HepG2 (cell line): ENCODE results near the gene PBX2. TPM values are rescaled to one million over a fixed set of nuclear protein-coding genes. Genes with fewer than 3 reads are reported as not detected.

Source experiments
- CC2D1A ChIP-seq: sonication (generic); formaldehyde crosslinking; IDR thresholded peaks from 2 replicates; pipeline ENCODE4 v1.8.1; 2023; ENCODE audit warnings: mild to moderate bottlenecking, missing genetic modification reagents
- DNMT3B ChIP-seq: conservative IDR thresholded peaks from 2 replicates; pipeline ENCODE4 v1.6.1; 2016; ENCODE audit warnings: missing biosample characterization, control low read depth
- HMGA1 ChIP-seq: sonication (generic); formaldehyde crosslinking; conservative IDR thresholded peaks from 2 replicates; pipeline ENCODE4 v1.4.0; 2020; ENCODE audit warnings: missing genetic modification reagents
- IKZF4 ChIP-seq: sonication (generic); formaldehyde crosslinking; IDR thresholded peaks from 2 replicates; pipeline ENCODE4 v1.5.1; 2020; ENCODE audit warnings: borderline replicate concordance, mild to moderate bottlenecking, low read depth, missing genetic modification reagents; ENCODE audit errors: not compliant biosample characterization
- PLRG1 ChIP-seq: fragments of 450-650 bp; conservative IDR thresholded peaks from 2 replicates; pipeline ENCODE4 v1.6.1; 2016
- SALL1 ChIP-seq: sonication (generic); formaldehyde crosslinking; IDR thresholded peaks from 2 replicates; pipeline ENCODE4 v1.8.0; 2022; ENCODE audit warnings: mild to moderate bottlenecking, missing genetic modification reagents
- STAG1 ChIP-seq: sonication (generic); formaldehyde crosslinking; IDR thresholded peaks from 2 replicates; pipeline ENCODE4 v1.4.0; 2020; ENCODE audit warnings: missing genetic modification reagents
- TCF12 ChIP-seq, 2 experiments: fragments of 450-650 bp in 1 of 2; sonication (generic) in 1 of 2; formaldehyde crosslinking in 1 of 2; IDR thresholded peaks; 2 replicates each; pipeline versions ENCODE4 v1.6.1 to v1.8.0; 2017 to 2022; ENCODE audit warnings: antibody characterized with exemption in 1 of 2, mild to moderate bottlenecking in 1 of 2, missing genetic modification reagents in 1 of 2, moderate library complexity in 1 of 2
- U2AF2 ChIP-seq: fragments of 200-400 bp; formaldehyde crosslinking; IDR thresholded peaks from 2 replicates; pipeline ENCODE4 v1.6.1; 2017; ENCODE audit warnings: low read depth, mild to moderate bottlenecking, low read length
- XBP1 ChIP-seq: sonication (generic); formaldehyde crosslinking; IDR thresholded peaks from 2 replicates; pipeline ENCODE4 v1.5.0; 2020; ENCODE audit warnings: missing genetic modification reagents
- ZBTB3 ChIP-seq: sonication (generic); formaldehyde crosslinking; IDR thresholded peaks from 2 replicates; pipeline ENCODE4 v1.4.0; 2020; ENCODE audit warnings: low read depth, mild to moderate bottlenecking, moderate library complexity, missing genetic modification reagents, borderline replicate concordance
- ZNF451 ChIP-seq: sonication (generic); formaldehyde crosslinking; IDR thresholded peaks from 2 replicates; pipeline ENCODE4 v1.5.0; 2020; ENCODE audit warnings: mild to moderate bottlenecking, missing genetic modification reagents
- ZNF460 ChIP-seq: sonication (generic); formaldehyde crosslinking; IDR thresholded peaks from 2 replicates; pipeline ENCODE4 v1.5.1; 2020; ENCODE audit warnings: missing genetic modification reagents, mild to moderate bottlenecking, borderline replicate concordance
- ZNF782 ChIP-seq: sonication (generic); formaldehyde crosslinking; IDR thresholded peaks from 2 replicates; pipeline ENCODE4 v1.4.0; 2020; ENCODE audit warnings: missing genetic modification reagents, mild to moderate bottlenecking, borderline replicate concordance
- polyA plus RNA-seq, 8 experiments: library from polyadenylated mRNA; depleted of rRNA in 3 of 8; stranded (reverse) in 7 of 8; unstranded in 1 of 8; fragments of >200 nt; fragmentation: Illumina TruSeq in 4 of 8; extraction: Trizol in 4 of 8; gene quantifications; 2 replicates each; pipeline versions ENCODE4 v1.2.1 to v1.2.3, GENCODE V29; 2011 to 2016; ENCODE audit warnings: low read depth in 4 of 8, missing spikeins in 1 of 8, mixed read lengths in 1 of 8; ENCODE audit not compliant: insufficient read depth in 1 of 8
- total RNA-seq, 5 experiments: library from RNA; depleted of rRNA; stranded (reverse); fragments of >200 nt; fragmentation: Illumina TruSeq; extraction: Trizol; gene quantifications; 2 replicates each; pipeline ENCODE4 v1.2.3, GENCODE V29; 2016; ENCODE audit warnings: low read depth in 1 of 5
- TF ChIP-seq, protein P1 (sequence below): IDR thresholded peaks from 2 replicates; pipeline ENCODE4 v1.6.1; 2016; ENCODE audit warnings: missing compliant biosample characterization, missing genetic modification reagents, borderline replicate concordance
- TF ChIP-seq, protein P2 (sequence below): sonication (generic); formaldehyde crosslinking; IDR thresholded peaks from 2 replicates; pipeline ENCODE4 v1.5.0; 2020; ENCODE audit warnings: mild to moderate bottlenecking, missing genetic modification reagents
- TF ChIP-seq, protein P3 (sequence below): sonication (generic); formaldehyde crosslinking; IDR thresholded peaks from 2 replicates; pipeline ENCODE4 v1.8.1; 2023; ENCODE audit warnings: mild to moderate bottlenecking, missing genetic modification reagents, borderline replicate concordance
- TF ChIP-seq, protein P4 (sequence below): sonication (generic); formaldehyde crosslinking; conservative IDR thresholded peaks from 2 replicates; pipeline ENCODE4 v1.8.0; 2022; ENCODE audit warnings: low read depth, missing genetic modification reagents
- TF ChIP-seq, protein P5 (sequence below): sonication (generic); formaldehyde crosslinking; IDR thresholded peaks from 2 replicates; pipeline ENCODE4 v1.9.0; 2021; ENCODE audit warnings: missing genetic modification reagents, borderline replicate concordance

The PBX2 gene
- total and polyA plus RNA-seq, 2 of the 13 experiments (the other 11 are each of a cell fraction or from before 2014, with no cell fraction given), result 42.3 to 77.8 TPM

DNA sequence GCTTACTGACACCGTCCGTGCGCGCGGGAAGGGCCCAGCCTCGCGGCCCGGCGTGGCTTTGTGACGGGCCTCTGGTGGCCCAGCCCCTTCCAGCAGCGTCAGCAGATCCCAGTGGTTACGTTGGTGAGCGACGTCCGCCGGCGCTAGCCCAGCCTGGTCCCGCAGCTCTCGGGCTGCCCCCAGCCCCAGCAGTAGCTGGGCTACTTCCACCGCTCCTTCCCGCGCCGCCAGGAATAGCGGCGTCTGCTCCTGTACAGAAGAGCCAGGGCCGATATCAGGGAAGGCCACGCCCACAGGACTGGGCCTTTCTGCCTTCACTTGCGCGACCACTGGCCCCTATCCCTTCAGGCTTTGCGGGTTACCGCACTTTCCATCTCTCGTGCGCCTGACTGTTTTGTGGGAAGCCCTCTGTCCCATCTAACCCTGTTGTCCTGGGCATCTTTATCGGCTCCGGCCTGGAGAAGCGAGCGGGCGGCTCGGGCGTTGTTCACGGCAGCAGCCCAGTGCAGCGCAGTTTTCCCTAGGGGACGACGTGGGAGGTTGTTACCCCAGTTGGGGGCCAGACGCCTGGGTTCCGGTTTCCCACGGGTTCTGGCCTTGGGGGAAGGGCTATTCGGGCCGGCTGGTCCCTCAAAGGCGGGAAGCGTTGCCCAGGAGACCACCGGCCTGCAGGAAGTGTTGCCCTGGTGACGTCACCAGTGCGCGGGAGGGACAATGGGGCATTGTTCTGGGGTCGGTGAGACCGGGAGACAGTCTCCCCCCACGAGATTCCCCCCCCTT, 6.1 kb upstream of the PBX2 start (continued):
- TF ChIP-seq, protein P1, sequence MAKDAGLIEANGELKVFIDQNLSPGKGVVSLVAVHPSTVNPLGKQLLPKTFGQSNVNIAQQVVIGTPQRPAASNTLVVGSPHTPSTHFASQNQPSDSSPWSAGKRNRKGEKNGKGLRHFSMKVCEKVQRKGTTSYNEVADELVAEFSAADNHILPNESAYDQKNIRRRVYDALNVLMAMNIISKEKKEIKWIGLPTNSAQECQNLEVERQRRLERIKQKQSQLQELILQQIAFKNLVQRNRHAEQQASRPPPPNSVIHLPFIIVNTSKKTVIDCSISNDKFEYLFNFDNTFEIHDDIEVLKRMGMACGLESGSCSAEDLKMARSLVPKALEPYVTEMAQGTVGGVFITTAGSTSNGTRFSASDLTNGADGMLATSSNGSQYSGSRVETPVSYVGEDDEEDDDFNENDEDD, result peak; percentile 97
- TF ChIP-seq DNMT3B (no peak), HMGA1 (CRISPR knock-in tag) (no peak), IKZF4 (peak; percentile 38), ZNF451 (CRISPR knock-in tag) (peak; percentile 79), ZNF782 (CRISPR knock-in tag) (no peak), ZBTB3 (CRISPR knock-in tag) (0 out of 2 replicates have a peak, but pooled peaks have one; percentile 37), SALL1 (CRISPR knock-in tag) (peak; percentile 86), PLRG1 (no peak), CC2D1A (CRISPR knock-in tag) (0 out of 2 replicates have a peak, but pooled peaks have one; percentile 73), U2AF2 (peak; percentile 85; the same call in 1 of the 2 replicates), ZNF460 (CRISPR knock-in tag) (no peak; the same call in 1 of the 2 replicates), TCF12 (IDR thresholded peaks at IDR 0.05) (no peak), TCF12 (CRISPR knock-in tag; IDR thresholded peaks at IDR 0.05) (no peak), STAG1 (no peak; the same call in 1 of the 2 replicates), XBP1 (CRISPR knock-in tag) (no peak)
- TF ChIP-seq, protein P2, sequence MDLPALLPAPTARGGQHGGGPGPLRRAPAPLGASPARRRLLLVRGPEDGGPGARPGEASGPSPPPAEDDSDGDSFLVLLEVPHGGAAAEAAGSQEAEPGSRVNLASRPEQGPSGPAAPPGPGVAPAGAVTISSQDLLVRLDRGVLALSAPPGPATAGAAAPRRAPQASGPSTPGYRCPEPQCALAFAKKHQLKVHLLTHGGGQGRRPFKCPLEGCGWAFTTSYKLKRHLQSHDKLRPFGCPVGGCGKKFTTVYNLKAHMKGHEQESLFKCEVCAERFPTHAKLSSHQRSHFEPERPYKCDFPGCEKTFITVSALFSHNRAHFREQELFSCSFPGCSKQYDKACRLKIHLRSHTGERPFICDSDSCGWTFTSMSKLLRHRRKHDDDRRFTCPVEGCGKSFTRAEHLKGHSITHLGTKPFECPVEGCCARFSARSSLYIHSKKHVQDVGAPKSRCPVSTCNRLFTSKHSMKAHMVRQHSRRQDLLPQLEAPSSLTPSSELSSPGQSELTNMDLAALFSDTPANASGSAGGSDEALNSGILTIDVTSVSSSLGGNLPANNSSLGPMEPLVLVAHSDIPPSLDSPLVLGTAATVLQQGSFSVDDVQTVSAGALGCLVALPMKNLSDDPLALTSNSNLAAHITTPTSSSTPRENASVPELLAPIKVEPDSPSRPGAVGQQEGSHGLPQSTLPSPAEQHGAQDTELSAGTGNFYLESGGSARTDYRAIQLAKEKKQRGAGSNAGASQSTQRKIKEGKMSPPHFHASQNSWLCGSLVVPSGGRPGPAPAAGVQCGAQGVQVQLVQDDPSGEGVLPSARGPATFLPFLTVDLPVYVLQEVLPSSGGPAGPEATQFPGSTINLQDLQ, result no peak
- TF ChIP-seq, protein P3, sequence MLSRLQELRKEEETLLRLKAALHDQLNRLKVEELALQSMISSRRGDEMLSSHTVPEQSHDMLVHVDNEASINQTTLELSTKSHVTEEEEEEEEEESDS (CRISPR knock-in tag), result no peak
- TF ChIP-seq, protein P4, sequence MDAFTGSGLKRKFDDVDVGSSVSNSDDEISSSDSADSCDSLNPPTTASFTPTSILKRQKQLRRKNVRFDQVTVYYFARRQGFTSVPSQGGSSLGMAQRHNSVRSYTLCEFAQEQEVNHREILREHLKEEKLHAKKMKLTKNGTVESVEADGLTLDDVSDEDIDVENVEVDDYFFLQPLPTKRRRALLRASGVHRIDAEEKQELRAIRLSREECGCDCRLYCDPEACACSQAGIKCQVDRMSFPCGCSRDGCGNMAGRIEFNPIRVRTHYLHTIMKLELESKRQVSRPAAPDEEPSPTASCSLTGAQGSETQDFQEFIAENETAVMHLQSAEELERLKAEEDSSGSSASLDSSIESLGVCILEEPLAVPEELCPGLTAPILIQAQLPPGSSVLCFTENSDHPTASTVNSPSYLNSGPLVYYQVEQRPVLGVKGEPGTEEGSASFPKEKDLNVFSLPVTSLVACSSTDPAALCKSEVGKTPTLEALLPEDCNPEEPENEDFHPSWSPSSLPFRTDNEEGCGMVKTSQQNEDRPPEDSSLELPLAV, result no peak
- TF ChIP-seq, protein P5, sequence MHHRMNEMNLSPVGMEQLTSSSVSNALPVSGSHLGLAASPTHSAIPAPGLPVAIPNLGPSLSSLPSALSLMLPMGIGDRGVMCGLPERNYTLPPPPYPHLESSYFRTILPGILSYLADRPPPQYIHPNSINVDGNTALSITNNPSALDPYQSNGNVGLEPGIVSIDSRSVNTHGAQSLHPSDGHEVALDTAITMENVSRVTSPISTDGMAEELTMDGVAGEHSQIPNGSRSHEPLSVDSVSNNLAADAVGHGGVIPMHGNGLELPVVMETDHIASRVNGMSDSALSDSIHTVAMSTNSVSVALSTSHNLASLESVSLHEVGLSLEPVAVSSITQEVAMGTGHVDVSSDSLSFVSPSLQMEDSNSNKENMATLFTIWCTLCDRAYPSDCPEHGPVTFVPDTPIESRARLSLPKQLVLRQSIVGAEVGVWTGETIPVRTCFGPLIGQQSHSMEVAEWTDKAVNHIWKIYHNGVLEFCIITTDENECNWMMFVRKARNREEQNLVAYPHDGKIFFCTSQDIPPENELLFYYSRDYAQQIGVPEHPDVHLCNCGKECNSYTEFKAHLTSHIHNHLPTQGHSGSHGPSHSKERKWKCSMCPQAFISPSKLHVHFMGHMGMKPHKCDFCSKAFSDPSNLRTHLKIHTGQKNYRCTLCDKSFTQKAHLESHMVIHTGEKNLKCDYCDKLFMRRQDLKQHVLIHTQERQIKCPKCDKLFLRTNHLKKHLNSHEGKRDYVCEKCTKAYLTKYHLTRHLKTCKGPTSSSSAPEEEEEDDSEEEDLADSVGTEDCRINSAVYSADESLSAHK (CRISPR knock-in tag), result peak; percentile 53; the same call in 1 of the 2 replicates
